ENCODE data around the gene CHRM5. TPM values are rescaled to one million over a fixed set of nuclear protein-coding genes. Genes with fewer than 3 reads are reported as not detected.
"Not testable (repeated sequence)": the region's sequence is repeated elsewhere in the genome, so short reads cannot be mapped to it uniquely, and the experiment has no call there.

The CHRM5 gene
- total RNA-seq, 4 donors from 2014 or later, result 0.21 to 0.98 (median 0.37) TPM

DNA sequence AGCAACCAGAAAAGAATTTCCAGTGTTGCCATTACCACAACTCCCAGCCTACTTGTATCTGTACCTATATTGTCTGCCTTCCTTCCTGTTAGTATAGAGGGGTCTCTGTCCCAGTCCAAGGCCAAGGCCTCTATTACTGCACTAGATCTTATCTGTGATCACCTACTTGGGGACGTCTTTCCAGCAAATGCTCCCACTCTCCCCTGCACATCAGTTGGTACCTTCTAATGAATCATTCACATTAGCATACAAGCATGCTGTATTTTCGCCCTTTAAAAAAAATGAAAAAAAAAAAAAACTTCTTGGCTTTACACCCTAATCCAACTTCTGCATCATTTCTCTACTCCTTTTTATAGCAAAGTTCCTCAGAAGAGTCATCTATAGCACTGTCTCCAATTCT, 75.5 kb downstream of the CHRM5 start:
- Histone ChIP-seq H3K36me3 (no peaks in the 10 kb centered on the region), H3K9me3 (no peaks in the 10 kb centered on the region), H3K4me3 (no peak overlapping the region), H3K4me1 (peaks cover 0 to 12% (median 5%) of the 10 kb centered on the region in 4 donors), H3K27ac (peak overlapping the region in 1 of 4 donors; percentile 14), H3K27me3 (no peaks in the 10 kb centered on the region)
- WGBS, 2 donors, result 63 to 69% methylated on average over 2 of the region's 2 CpGs
- no peak for DNase-seq (ENCODE audit: low spot score in 2 of 2)
- TF ChIP-seq, protein P1, sequence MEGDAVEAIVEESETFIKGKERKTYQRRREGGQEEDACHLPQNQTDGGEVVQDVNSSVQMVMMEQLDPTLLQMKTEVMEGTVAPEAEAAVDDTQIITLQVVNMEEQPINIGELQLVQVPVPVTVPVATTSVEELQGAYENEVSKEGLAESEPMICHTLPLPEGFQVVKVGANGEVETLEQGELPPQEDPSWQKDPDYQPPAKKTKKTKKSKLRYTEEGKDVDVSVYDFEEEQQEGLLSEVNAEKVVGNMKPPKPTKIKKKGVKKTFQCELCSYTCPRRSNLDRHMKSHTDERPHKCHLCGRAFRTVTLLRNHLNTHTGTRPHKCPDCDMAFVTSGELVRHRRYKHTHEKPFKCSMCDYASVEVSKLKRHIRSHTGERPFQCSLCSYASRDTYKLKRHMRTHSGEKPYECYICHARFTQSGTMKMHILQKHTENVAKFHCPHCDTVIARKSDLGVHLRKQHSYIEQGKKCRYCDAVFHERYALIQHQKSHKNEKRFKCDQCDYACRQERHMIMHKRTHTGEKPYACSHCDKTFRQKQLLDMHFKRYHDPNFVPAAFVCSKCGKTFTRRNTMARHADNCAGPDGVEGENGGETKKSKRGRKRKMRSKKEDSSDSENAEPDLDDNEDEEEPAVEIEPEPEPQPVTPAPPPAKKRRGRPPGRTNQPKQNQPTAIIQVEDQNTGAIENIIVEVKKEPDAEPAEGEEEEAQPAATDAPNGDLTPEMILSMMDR (IDR thresholded peaks at IDR 0.05), result no peak
- TF ChIP-seq EP300 (IDR thresholded peaks at IDR 0.05), result no peak
- TF ChIP-seq POLR2A (IDR thresholded peaks at IDR 0.05), result no peak

DNA sequence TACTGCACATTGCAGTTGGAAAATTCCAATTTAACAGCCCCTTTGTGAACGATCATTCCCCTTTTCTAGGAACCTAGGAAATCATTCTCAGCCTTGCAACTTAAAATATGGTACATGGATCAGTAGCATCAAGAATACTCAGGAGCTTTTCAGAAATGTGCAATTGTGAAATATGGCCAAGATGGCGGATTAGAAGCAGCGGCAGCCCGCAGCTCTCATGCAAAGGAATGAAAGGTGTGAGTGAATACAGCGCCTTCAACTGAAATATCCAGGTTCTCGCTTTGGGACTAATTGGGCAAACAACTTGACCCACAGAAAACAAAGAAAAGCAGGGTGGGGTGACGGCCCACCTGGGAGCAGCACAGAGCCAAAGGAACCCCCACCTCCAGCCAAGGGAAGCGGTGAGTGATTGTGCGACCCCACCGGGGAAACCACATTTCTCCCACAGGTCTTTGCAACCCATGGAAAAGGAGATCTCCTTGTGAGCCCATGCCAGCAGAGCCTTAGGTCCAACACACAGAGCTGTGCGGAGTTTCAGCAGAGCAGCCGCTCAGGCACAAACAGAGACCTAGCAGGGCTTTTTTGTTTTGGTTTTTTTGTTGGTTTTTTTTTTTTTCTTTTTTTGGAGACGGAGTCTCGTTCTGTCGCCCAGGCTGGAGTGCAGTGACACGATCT, 78.3 kb downstream of the CHRM5 start:
- no peak for DNase-seq (ENCODE audit: low spot score in 2 of 2)
- TF ChIP-seq, protein P1 (IDR thresholded peaks at IDR 0.05), result no peak
- no peak for TF ChIP-seq EP300 (IDR thresholded peaks at IDR 0.05)
- no peak overlapping the region for H3K27ac ChIP-seq
- WGBS, 2 donors, result 83 to 89% methylated on average over 16 of the region's 16 CpGs
- H3K27me3 ChIP-seq, result no peaks in the 10 kb centered on the region
- H3K36me3 ChIP-seq, result no peaks in the 10 kb centered on the region
- no peaks in the 10 kb centered on the region for H3K4me1 ChIP-seq
- no peak overlapping the region for H3K4me3 ChIP-seq
- H3K9me3 ChIP-seq, result peaks cover 0 to 21% (median 3%) of the 10 kb centered on the region in 4 donors

DNA sequence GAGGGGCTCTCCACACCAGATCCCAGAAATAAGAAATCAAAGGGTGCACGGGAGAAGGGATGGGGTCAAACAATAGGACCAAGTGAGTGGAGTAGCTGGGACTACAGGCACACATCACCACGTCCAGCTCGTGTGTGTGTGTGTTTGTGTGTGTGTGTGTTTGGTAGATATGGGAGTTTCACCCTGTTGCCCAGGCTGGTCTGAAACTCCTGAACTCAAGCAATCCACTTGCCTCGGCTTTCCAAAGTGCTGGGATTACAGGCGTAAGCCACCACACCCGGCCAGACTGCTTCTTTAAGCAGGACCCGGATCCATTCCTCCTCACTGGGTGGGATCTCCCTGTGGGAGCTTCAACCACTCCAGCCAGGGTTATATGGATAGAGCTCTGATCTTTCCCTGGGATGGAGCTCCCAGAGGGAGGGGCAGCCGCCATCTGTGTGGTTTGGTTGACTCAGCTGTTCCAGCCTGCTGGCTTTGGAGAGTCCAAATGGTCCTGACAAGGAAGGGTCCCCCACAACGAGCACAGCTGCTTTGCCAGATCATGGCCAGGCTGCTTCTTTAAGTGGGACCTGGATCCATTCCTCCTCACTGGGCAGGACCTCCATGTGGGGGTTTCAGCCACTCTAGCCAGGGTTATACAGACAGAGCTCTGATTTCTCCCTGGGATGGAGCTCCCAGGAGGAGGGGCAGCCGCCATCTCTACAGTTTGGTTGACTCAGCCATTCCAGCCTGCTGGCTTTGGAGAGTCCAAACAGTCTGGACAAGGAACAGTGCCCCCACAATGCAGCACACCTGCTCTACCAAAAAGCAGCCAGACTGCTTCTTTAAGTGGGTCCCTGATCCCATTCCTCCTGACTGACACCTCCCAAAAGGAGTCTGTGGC, 79.8 kb downstream of the CHRM5 start:
- TF ChIP-seq POLR2A (IDR thresholded peaks at IDR 0.05), result no peak
- TF ChIP-seq, protein P1 (IDR thresholded peaks at IDR 0.05), result no peak
- no peak for TF ChIP-seq EP300 (IDR thresholded peaks at IDR 0.05)
- no peak overlapping the region for H3K27ac ChIP-seq
- 74 to 81% methylated on average over 9 to 10 of the region's 10 CpGs for WGBS, 2 donors

DNA sequence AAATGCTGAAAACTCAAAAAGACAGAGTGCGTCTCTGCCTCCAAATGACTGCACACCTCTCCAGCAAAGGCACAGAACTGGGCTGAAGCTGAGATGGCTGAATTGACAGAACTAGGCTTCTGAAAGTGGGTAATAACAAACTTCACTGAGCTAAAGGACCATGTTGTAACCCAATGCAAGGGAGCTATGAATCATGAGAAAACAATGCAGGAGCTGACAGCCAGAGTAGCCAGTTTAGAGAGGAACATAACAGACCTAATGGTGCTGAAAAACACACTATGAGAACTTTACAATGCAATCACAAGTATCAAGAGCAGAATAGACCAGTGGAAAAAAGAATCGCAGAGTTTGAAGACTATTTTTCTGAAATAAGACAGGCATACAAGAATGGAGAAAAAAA, 80.8 kb downstream of the CHRM5 start:
- no peak for DNase-seq (ENCODE audit: low spot score in 2 of 2)
- WGBS, 2 donors, result 93 to 97% methylated on average over 2 of the region's 2 CpGs
- Histone ChIP-seq H3K36me3 (no peaks in the 10 kb centered on the region), H3K9me3 (peaks cover 0 to 21% (median 3%) of the 10 kb centered on the region in 4 donors), H3K4me1 (no peaks in the 10 kb centered on the region), H3K4me3 (no peak overlapping the region), H3K27me3 (no peaks in the 10 kb centered on the region), H3K27ac (no peak overlapping the region)
- TF ChIP-seq, protein P1 (IDR thresholded peaks at IDR 0.05), result no peak
- TF ChIP-seq EP300 (IDR thresholded peaks at IDR 0.05) (no peak), POLR2A (IDR thresholded peaks at IDR 0.05) (no peak)

More for the DNA sequence above, 79.8 kb downstream of the CHRM5 start:
- Histone ChIP-seq H3K9me3 (peaks cover 0 to 21% (median 3%) of the 10 kb centered on the region in 4 donors), H3K36me3 (no peaks in the 10 kb centered on the region), H3K4me3 (no peak overlapping the region), H3K27me3 (no peaks in the 10 kb centered on the region), H3K4me1 (no peaks in the 10 kb centered on the region)
- no peak for DNase-seq (ENCODE audit: low spot score in 2 of 2)

DNA sequence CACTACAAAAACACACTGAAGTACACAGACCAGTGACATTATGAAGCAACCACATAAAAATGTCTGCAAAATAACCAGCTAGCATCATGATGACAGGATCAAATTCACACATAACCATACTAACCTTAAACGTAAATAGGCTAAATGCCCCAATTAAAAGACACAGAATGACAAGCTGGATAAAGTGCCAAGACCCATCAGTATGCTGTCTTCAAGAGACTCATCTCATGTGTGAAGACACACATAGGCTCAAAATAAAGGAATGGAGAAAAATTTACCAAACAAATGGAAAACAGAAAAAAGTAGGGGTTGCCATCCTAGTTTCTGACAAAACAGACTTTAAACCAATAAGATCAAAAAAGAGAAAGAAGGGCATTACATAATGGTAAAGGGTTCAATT, 82.1 kb downstream of the CHRM5 start:
- H3K27ac ChIP-seq, result not testable (repeated sequence)
- WGBS, 2 donors, result 93 to 98% methylated on average over 1 of the region's 1 CpG

More for the DNA sequence above, 82.1 kb downstream of the CHRM5 start:
- not testable (repeated sequence) for H3K36me3 ChIP-seq; H3K4me3 ChIP-seq; H3K27me3 ChIP-seq; H3K4me1 ChIP-seq; DNase-seq (ENCODE audit: low spot score in 2 of 2)
- H3K9me3 ChIP-seq, result peaks cover 0 to 21% (median 3%) of the 10 kb centered on the region in 4 donors

Measured in tibial nerve (tissue), 4 donors.